GM21723 (cell line): ENCODE measurements around the gene ALK.

Experiments
- ATAC-seq: cut with Tn5 transposase; IDR thresholded peaks from one replicate; pipeline ENCODE4 v1.9.1; 2021; ENCODE audit warnings: mild to moderate bottlenecking, moderate library complexity; ENCODE audit not compliant: unreplicated experiment

Gene ALK

GRCh38 chr2:29663268-29663667, 258.1 kb downstream of the ALK start:
- no peak for ATAC-seq

GRCh38 chr2:29662861-29663260, 258.5 kb downstream of the ALK start:
- no peak for ATAC-seq

GRCh38 chr2:29660201-29660600, 261.2 kb downstream of the ALK start:
- no peak for ATAC-seq

GRCh38 chr2:29659178-29659577, 262.2 kb downstream of the ALK start:
- no peak for ATAC-seq

- no peak for ATAC-seq
These were observed 263.7 kb downstream of the ALK start for GRCh38 chr2:29657674-29658073.

DNA sequence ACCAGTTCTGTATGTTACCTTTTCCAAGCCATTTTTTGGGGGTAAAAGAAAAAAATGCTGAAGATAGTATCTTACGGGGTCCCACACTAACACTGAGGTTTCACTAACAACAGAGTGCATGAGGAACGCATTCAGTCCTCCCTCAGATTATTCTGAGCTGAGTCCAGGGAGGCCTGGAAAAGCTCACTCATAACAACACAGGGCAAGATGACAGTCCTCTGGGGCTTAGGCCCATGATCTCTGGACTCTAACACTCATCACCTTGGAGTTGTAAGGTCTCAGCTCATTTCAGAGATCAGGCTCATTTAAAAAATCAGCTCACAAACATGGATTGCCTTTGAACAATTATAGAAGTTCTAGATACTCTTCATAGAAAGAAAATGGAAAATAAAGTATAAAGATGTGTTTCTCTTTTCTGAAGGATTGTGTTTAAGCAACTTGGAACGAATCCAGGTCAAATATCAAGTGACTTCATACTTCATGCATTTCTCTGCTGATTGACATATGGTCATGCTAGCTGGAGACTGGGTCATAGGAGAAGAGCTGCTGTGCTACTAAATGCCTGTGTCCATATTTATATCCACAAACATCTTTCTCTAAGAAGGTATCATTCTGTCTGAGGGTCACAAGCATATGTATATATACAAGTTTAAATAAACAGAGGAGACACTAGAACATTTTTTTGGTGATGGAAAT, 265.8 kb downstream of the ALK start:
- no peak for ATAC-seq

DNA sequence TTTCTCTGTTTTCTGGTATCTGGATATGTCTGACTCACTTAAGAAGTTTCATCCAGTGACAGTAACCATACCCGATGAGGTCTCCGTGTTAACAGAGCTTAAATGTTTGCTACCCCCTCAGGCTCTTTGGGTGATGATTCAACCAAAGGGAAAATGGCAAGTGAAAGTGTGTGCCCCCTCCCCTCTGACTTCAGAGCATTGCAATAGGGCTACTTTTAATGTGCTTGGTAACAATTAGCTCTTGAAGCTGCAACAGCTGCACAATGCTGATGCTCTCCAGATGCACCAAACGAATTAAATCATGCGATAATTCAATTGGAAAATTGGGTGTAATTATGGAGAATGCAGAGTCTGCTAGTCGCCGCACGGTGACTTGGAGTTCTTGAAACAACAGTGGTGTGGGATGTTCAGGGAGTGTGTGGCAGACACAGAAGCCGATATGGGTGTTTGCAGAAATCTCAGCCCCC, 270.7 kb downstream of the ALK start:
- no peak for ATAC-seq

GRCh38 chr2:29644949-29645348, 276.4 kb downstream of the ALK start:
- no peak for ATAC-seq

- ATAC-seq: no peak
These were observed 278.2 kb downstream of the ALK start for GRCh38 chr2:29643196-29643595.

DNA sequence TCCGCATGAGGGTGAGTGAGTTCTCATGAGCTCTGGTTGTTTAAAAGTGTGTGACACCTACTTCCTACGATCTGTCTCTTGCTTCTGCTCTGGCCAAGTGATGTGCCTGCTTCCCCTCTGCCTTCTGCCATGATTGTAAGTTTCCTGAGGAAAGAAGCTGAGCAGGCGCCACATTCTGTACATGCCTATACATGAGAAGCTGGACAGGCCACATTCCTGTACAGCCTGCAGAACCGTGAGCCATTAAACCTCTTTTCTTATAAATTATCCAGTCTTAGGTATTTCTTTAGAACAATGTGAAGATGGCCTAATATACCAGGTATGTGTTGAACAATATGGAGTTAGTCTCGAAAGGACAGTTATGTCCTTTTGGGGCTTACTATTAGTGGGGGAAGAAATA, 281.0 kb downstream of the ALK start:
- ATAC-seq: no peak

DNA sequence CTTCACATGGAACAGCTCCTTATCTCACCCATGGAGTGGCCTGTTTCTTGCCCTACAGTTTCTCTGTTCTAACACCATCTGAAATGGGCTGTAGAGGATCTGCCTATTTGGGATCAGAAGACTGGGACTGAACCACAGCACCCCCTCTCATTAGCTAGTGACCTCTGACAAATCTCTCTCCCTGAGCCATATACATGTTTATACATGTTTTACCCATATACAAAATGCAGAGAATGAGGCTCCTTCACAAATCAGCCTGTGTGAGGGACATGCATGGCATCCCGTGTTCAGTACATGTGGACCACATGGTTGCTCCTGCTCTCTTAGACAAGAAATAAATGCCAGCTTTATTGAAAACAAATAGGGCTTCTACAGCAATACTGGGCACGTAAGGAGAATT, 282.7 kb downstream of the ALK start:
- no peak for ATAC-seq

DNA sequence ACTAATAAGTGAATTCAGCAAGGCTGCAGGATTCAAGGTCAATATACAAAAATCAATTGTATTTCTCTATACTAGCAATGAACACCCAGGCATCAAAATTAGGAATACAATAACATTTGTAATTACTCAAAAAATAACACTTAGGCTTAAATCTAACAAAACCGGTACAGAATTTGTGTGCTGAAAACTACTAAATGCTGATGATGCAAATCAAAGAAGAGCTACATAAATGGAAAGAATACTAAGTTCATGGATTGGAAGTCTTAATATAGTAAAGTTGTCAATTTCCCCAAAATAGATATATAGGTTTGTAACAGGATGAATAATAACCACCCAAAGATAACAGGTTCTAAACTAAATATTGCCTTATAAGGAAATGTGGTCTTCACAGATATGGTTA, 286.5 kb downstream of the ALK start:
- ATAC-seq: no peak

DNA sequence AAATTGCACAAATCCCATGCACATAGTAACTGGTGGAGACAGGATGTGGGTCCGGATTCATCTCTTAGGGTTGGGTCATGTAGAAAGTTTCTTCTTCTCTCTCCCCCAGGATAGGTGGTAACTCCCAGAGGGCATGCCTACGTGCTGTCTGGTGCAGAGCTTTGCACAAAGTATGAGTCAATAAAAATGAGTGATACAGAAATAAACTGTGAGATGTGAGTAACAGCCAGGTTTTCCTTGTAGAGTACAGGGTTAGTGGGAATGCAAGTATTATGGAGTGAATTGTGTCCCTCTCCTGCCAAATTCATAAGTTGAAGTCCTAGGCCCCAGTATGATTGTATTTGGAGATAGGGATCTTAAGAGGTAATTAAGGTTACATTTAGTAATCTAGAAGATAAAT, 289.4 kb downstream of the ALK start:
- ATAC-seq: no peak

DNA sequence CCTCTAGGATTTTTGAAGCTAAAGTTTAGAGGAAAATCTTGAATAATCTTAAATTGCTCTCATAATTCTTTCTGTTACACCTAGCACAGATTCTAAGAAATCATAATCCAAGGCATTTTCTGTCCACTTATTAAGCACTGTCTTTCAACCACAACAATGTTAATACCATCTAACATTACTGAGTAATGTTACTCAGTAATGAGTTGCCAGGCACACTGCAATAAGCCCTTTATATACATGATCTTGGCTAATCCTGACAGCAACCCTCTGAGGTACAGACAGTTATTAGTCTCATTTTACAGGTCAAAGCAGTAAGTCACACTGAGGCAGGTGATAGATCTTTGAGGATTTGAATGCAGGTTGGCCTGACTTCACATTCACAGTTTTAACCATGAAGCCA, 291.9 kb downstream of the ALK start:
- ATAC-seq: no peak

GRCh38 chr2:29628862-29629261, 292.5 kb downstream of the ALK start:
- no peak for ATAC-seq

GRCh38 chr2:29628108-29628745, 293.2 kb downstream of the ALK start:
- no peak for ATAC-seq

- no peak for ATAC-seq
These were observed 294.1 kb downstream of the ALK start for GRCh38 chr2:29627279-29627711.

DNA sequence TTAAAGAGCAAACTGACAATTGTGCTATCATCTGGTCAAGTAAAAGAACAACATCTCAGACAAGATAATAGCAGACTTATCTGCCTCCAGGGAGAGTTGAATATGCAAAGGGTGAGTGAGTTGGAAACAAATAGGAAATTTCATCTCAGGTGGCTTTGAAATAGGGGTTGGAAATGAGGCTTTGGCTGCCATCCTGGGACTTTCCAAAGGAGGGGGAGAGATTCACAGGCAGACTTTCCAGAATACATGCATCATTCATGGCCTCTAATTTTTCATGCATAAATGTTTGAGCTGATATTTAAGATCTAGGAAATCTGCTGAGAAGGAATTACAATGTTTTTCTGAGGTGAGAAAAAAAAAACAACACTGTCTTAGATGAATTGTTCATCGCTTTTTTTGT, 300.5 kb downstream of the ALK start:
- ATAC-seq: no peak

DNA sequence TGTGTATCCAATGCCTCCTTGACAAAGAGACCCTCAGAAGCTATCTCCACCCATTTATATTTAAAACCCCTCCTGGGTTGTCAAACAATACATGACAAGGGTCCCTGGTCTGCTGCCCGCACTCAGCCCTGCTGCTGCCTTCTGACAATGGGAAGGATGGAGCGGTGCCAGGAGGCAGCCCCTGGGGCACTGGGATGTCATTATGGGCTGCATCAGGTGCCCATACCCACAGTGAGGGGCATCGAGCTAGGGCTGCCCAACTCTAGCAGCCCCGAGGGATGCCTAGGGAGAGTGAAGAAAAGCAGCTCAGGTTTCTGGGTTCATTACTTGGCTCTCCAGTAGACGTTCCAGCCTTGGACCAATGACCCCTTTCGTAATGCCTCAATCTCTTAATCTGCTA, 301.7 kb downstream of the ALK start:
- no peak for ATAC-seq

GRCh38 chr2:29618024-29618423, 303.4 kb downstream of the ALK start:
- no peak for ATAC-seq

- ATAC-seq: no peak
These were observed 304.0 kb downstream of the ALK start for GRCh38 chr2:29617351-29617750.

GRCh38 chr2:29616569-29616968, 304.8 kb downstream of the ALK start:
- ATAC-seq: no peak

GRCh38 chr2:29615841-29616240, 305.5 kb downstream of the ALK start:
- ATAC-seq: no peak
